Measurements from ENCODE around the gene MGMT. TPM values are rescaled to one million over a fixed set of nuclear protein-coding genes. Genes with fewer than 3 reads are reported as not detected.

Gene MGMT
- total RNA-seq, 6 experiments from 2014 or later: 36.5 to 53.4 (median 42.3) TPM

GRCh38 chr10:129522041-129522585 lies 55.1 kb downstream of the MGMT start:
- H3K9me3 ChIP-seq: no peaks in the 10 kb centered on the region
- no peaks in the 10 kb centered on the region for H3K4me1 ChIP-seq
- no peaks in the 10 kb centered on the region for H3K27me3 ChIP-seq
- ATAC-seq (no peak), DNase-seq (peak in 1 of 3 donors; percentile 23)
- H3K4me3 ChIP-seq: no peak overlapping the region
- peaks cover 0 to 4% (median 0%) of the 10 kb centered on the region in 4 donors for H3K36me3 ChIP-seq
- WGBS (ENCODE audit: insufficient coverage, low coverage, low lambda C conversion rate, missing lambda C conversion rate): 100% methylated on average over 1 of the region's 7 CpGs
- no peak overlapping the region for H3K27ac ChIP-seq
- intact Hi-C loops (cut with DNase I): no loop called here
- TF ChIP-seq POLR2A (IDR thresholded peaks at IDR 0.05) (no peak), CTCF (IDR thresholded peaks at IDR 0.05) (no peak)

- H3K4me1 ChIP-seq: no peaks in the 10 kb centered on the region
- no peak overlapping the region for H3K27ac ChIP-seq
- peak in 1 of 3 donors; percentile 26 for DNase-seq
- no peaks in the 10 kb centered on the region for H3K27me3 ChIP-seq
- no peak for ATAC-seq
- TF ChIP-seq POLR2A (IDR thresholded peaks at IDR 0.05): no peak
- no peak for TF ChIP-seq CTCF (IDR thresholded peaks at IDR 0.05)
- intact Hi-C loops (cut with DNase I): no loop called here
- 92% methylated on average over 20 of the region's 27 CpGs for WGBS (ENCODE audit: insufficient coverage, low coverage, low lambda C conversion rate, missing lambda C conversion rate)
- peaks cover 0 to 4% (median 0%) of the 10 kb centered on the region in 4 donors for H3K36me3 ChIP-seq
- no peak overlapping the region for H3K4me3 ChIP-seq
- no peaks in the 10 kb centered on the region for H3K9me3 ChIP-seq
Measured at GRCh38 chr10:129523031-129523722, 56.1 kb downstream of the MGMT start.

- Histone ChIP-seq H3K4me1 (no peaks in the 10 kb centered on the region), H3K9me3 (no peaks in the 10 kb centered on the region), H3K4me3 (no peak overlapping the region), H3K27ac (no peak overlapping the region), H3K27me3 (no peaks in the 10 kb centered on the region), H3K36me3 (peaks cover 0 to 4% (median 0%) of the 10 kb centered on the region in 4 donors)
- intact Hi-C loops (cut with DNase I): no loop called here
- TF ChIP-seq CTCF (IDR thresholded peaks at IDR 0.05) (no peak), POLR2A (IDR thresholded peaks at IDR 0.05) (no peak)
- WGBS (ENCODE audit: insufficient coverage, low coverage, low lambda C conversion rate, missing lambda C conversion rate): 58% methylated on average over 5 of the region's 11 CpGs
- DNase-seq (peak in 1 of 3 donors; percentile 25), ATAC-seq (peak in 3 of 4 donors; percentile 5 to 26 (median 16))
Measured at GRCh38 chr10:129523723-129524316, 56.8 kb downstream of the MGMT start.

GRCh38 chr10:129524936-129525335 lies 57.9 kb downstream of the MGMT start:
- H3K27me3 ChIP-seq: no peaks in the 10 kb centered on the region
- no peak overlapping the region for H3K4me3 ChIP-seq
- no peaks in the 10 kb centered on the region for H3K4me1 ChIP-seq
- H3K9me3 ChIP-seq: no peaks in the 10 kb centered on the region
- WGBS (ENCODE audit: insufficient coverage, low coverage, low lambda C conversion rate, missing lambda C conversion rate): 82% methylated on average over 3 of the region's 3 CpGs
- peaks cover 0 to 4% (median 0%) of the 10 kb centered on the region in 4 donors for H3K36me3 ChIP-seq
- no peak overlapping the region for H3K27ac ChIP-seq
- intact Hi-C loops (cut with DNase I): no loop called here
- DNase-seq: no peak
- TF ChIP-seq POLR2A (IDR thresholded peaks at IDR 0.05): no peak
- TF ChIP-seq CTCF (IDR thresholded peaks at IDR 0.05): no peak
- no peak for ATAC-seq
